GM23338 (cell line): ENCODE data around the gene RAB3IL1. TPM values are rescaled to one million over a fixed set of nuclear protein-coding genes. Genes with fewer than 3 reads are reported as not detected.
"Not testable (repeated sequence)": the region's sequence is repeated elsewhere in the genome, so short reads cannot be mapped to it uniquely, and the experiment has no call there.

Experiments used
- ATAC-seq: fragments of 200-7000 bp; cut with Tn5 transposase; 3 replicates; pipeline ENCODE4 v1.9.1; 2020
- DNase-seq: peaks from one replicate; pipeline ENCODE4 v3.0.0-alpha.2; 2015; ENCODE audit warnings: low spot score
- H2AFZ ChIP-seq: fragments of 200-600 bp; sonication (generic); 2 replicates; pipeline ENCODE4 v1.8.0; 2016; ENCODE audit warnings: antibody characterized with exemption, mild to moderate bottlenecking, moderate library complexity
- H3F3A ChIP-seq: fragments of 200-600 bp; sonication (generic); replicated peaks from 2 replicates; pipeline ENCODE4 v1.8.0; 2017; ENCODE audit warnings: antibody characterized with exemption, mixed run types, low read depth
- H3K27ac ChIP-seq: fragments of 200-600 bp; sonication (generic); 2 replicates; pipeline ENCODE4 v1.6.1; 2016; ENCODE audit warnings: low read depth
- H3K27me3 ChIP-seq: fragments of 200-600 bp; sonication (generic); 2 replicates; pipeline ENCODE4 v1.8.0; 2016; ENCODE audit warnings: mild to moderate bottlenecking, mixed run types, moderate library complexity; ENCODE audit not compliant: insufficient read depth
- H3K36me3 ChIP-seq: fragments of 200-600 bp; sonication (generic); 2 replicates; pipeline ENCODE4 v1.8.0; 2016; ENCODE audit warnings: mild to moderate bottlenecking; ENCODE audit not compliant: insufficient read depth
- H3K4me1 ChIP-seq: fragments of 200-600 bp; sonication (generic); 2 replicates; pipeline ENCODE4 v1.8.0; 2016; ENCODE audit warnings: mild to moderate bottlenecking, moderate library complexity; ENCODE audit not compliant: insufficient read depth
- H3K4me2 ChIP-seq: fragments of 200-600 bp; sonication (generic); 2 replicates; pipeline ENCODE4 v1.7.1; 2017; ENCODE audit warnings: mixed run types
- H3K4me3 ChIP-seq: fragments of 200-600 bp; sonication (generic); 2 replicates; pipeline ENCODE4 v1.6.1; 2016; ENCODE audit warnings: mixed run types
- H3K79me2 ChIP-seq: fragments of 200-600 bp; sonication (generic); replicated peaks from 2 replicates; pipeline ENCODE4 v1.8.0; 2017; ENCODE audit warnings: mild to moderate bottlenecking; ENCODE audit not compliant: insufficient read depth
- H3K9me2 ChIP-seq: fragments of 200-600 bp; sonication (generic); 2 replicates; pipeline ENCODE4 v1.8.0; 2017; ENCODE audit not compliant: insufficient read depth
- H4K20me1 ChIP-seq: fragments of 200-600 bp; sonication (generic); replicated peaks from 2 replicates; pipeline ENCODE4 v1.8.0; 2017; ENCODE audit warnings: mild to moderate bottlenecking; ENCODE audit not compliant: insufficient read depth
- H3K27ac Mint-ChIP-seq: 2 replicates; pipeline ENCODE4 v1.8.0; 2020; ENCODE audit warnings: inconsistent platforms, mild to moderate bottlenecking, moderate library complexity, mixed read lengths
- H3K27me3 Mint-ChIP-seq: 3 replicates; pipeline ENCODE4 v1.8.0; 2022; ENCODE audit warnings: low read depth, mild to moderate bottlenecking, moderate library complexity, mixed read lengths, inconsistent platforms; ENCODE audit not compliant: insufficient read depth, poor library complexity
- H3K36me3 Mint-ChIP-seq: 3 replicates; pipeline ENCODE4 v1.8.0; 2021; ENCODE audit warnings: low read depth, mild to moderate bottlenecking, inconsistent platforms, moderate library complexity, mixed read lengths
- H3K4me1 Mint-ChIP-seq: 3 replicates; pipeline ENCODE4 v1.8.0; 2020; ENCODE audit warnings: mild to moderate bottlenecking, inconsistent platforms, mixed read lengths
- H3K4me3 Mint-ChIP-seq: 3 replicates; pipeline ENCODE4 v1.8.0; 2021; ENCODE audit warnings: moderate library complexity, mild to moderate bottlenecking, inconsistent platforms, mixed read lengths
- H3K9me3 Mint-ChIP-seq: 3 replicates; pipeline ENCODE4 v1.8.0; 2020; ENCODE audit warnings: moderate library complexity, mild to moderate bottlenecking, inconsistent platforms, mixed read lengths
- CREB1 ChIP-seq: fragments of 250-450 bp; sonication (Bioruptor Pico); IDR thresholded peaks from 2 replicates; pipeline ENCODE4 v1.5.0; 2020; ENCODE audit warnings: low read depth, mild to moderate bottlenecking, moderate library complexity
- EZH2 ChIP-seq: fragments of 200-600 bp; sonication (generic); IDR thresholded peaks from one replicate; pipeline ENCODE4 v1.8.0; 2017; ENCODE audit warnings: antibody characterized with exemption, mild to moderate bottlenecking, low read depth; ENCODE audit not compliant: unreplicated experiment
- NANOG ChIP-seq: IDR thresholded peaks from 2 replicates; pipeline ENCODE4 v1.6.1; 2016; ENCODE audit warnings: antibody characterized with exemption, borderline replicate concordance
- REST ChIP-seq: IDR thresholded peaks from one replicate; pipeline ENCODE4 v1.6.1; 2018; ENCODE audit warnings: antibody characterized with exemption; ENCODE audit not compliant: unreplicated experiment
- polyA plus RNA-seq: library from polyadenylated mRNA; unstranded; fragments of >200 nt; fragmentation: Nextera tagmentation; extraction: Ambion mirVana; gene quantifications from 2 replicates; pipeline ENCODE4 v1.2.1, GENCODE V29; 2016
- total RNA-seq: library from RNA; depleted of rRNA; stranded (reverse); fragments of >200 nt; shearing (Covaris generic); gene quantifications from 2 replicates; pipeline ENCODE4 v1.2.3, GENCODE V29; 2014
- TF ChIP-seq, protein P1 (sequence below), 2 experiments: fragments of 200-600 bp in 1 of 2; sonication (generic) in 1 of 2; conservative IDR thresholded peaks; 2 replicates each; pipeline versions ENCODE4 v1.5.1 to v1.6.1; 2016 to 2017; ENCODE audit warnings: antibody characterized with exemption in 2 of 2, low read depth in 2 of 2, mild to moderate bottlenecking in 2 of 2, moderate library complexity in 1 of 2

Gene RAB3IL1
- total and polyA plus RNA-seq, 2 experiments from 2014 or later: 2.7 to 3.4 TPM

GRCh38 chr11:61955422-61956135 lies 38.2 kb upstream of the RAB3IL1 start (continued):
- TF ChIP-seq CREB1 (CRISPR knock-in tag): peak; percentile 58

GRCh38 chr11:61954851-61955421 lies 37.6 kb upstream of the RAB3IL1 start:
- Mint-ChIP-seq H3K4me3 (peak overlapping the region; percentile 61), H3K27me3 (peaks cover 20% of the 10 kb centered on the region), H3K27ac (no peak overlapping the region), H3K9me3 (no peaks in the 10 kb centered on the region), H3K36me3 (no peaks in the 10 kb centered on the region), H3K4me1 (peaks cover under 1% of the 10 kb centered on the region)
- Histone ChIP-seq H3K9me2 (no peaks in the 10 kb centered on the region), H3K27ac (no peak overlapping the region), H3K27me3 (peaks cover 12% of the 10 kb centered on the region; the same call in 1 of the 2 replicates), H3F3A (peaks cover 8% of the 10 kb centered on the region; the same call in 1 of the 2 replicates), H3K36me3 (no peaks in the 10 kb centered on the region), H4K20me1 (no peaks in the 10 kb centered on the region), H3K4me3 (peak overlapping the region; percentile 57), H3K4me2 (peak overlapping the region; percentile 83), H3K4me1 (peaks cover 7% of the 10 kb centered on the region; the same call in 1 of the 2 replicates), H2AFZ (peak overlapping the region; percentile 89), H3K79me2 (no peaks in the 10 kb centered on the region)
- ATAC-seq (peak; percentile 74), DNase-seq (peak; percentile 79)
- TF ChIP-seq, protein P1, sequence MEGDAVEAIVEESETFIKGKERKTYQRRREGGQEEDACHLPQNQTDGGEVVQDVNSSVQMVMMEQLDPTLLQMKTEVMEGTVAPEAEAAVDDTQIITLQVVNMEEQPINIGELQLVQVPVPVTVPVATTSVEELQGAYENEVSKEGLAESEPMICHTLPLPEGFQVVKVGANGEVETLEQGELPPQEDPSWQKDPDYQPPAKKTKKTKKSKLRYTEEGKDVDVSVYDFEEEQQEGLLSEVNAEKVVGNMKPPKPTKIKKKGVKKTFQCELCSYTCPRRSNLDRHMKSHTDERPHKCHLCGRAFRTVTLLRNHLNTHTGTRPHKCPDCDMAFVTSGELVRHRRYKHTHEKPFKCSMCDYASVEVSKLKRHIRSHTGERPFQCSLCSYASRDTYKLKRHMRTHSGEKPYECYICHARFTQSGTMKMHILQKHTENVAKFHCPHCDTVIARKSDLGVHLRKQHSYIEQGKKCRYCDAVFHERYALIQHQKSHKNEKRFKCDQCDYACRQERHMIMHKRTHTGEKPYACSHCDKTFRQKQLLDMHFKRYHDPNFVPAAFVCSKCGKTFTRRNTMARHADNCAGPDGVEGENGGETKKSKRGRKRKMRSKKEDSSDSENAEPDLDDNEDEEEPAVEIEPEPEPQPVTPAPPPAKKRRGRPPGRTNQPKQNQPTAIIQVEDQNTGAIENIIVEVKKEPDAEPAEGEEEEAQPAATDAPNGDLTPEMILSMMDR (conservative IDR thresholded peaks at IDR 0.05; ENCODE audit: low read depth in 2 of 2): peak in 1 of 2 experiments; percentile 34; a peak in 2 of 4 replicates
- TF ChIP-seq NANOG: no peak

GRCh38 chr11:61954106-61954850 lies 36.9 kb upstream of the RAB3IL1 start:
- H3K4me1 Mint-ChIP-seq: peaks cover 7% of the 10 kb centered on the region
- Histone ChIP-seq H3K27me3 (peaks cover 12% of the 10 kb centered on the region; the same call in 1 of the 2 replicates), H3F3A (peaks cover 8% of the 10 kb centered on the region; the same call in 1 of the 2 replicates), H3K9me2 (no peaks in the 10 kb centered on the region), H3K4me1 (peaks cover 7% of the 10 kb centered on the region; the same call in 1 of the 2 replicates), H3K79me2 (no peaks in the 10 kb centered on the region), H3K27ac (no peak overlapping the region), H3K4me3 (peak overlapping the region; percentile 57), H4K20me1 (no peaks in the 10 kb centered on the region), H3K36me3 (no peaks in the 10 kb centered on the region), H2AFZ (peak overlapping the region; percentile 89), H3K4me2 (peak overlapping the region; percentile 83)
- H3K9me3 Mint-ChIP-seq: no peaks in the 10 kb centered on the region
- TF ChIP-seq CREB1 (CRISPR knock-in tag) (no peak), EZH2 (no peak), REST (no peak), NANOG (no peak)
- TF ChIP-seq, protein P1 (conservative IDR thresholded peaks at IDR 0.05; ENCODE audit: low read depth in 2 of 2): no peak
- DNase-seq (no peak), ATAC-seq (no peak)
- H3K4me3 Mint-ChIP-seq: peak overlapping the region; percentile 61; the same call in 2 of the 3 replicates
- H3K27ac Mint-ChIP-seq: no peak overlapping the region
- H3K36me3 Mint-ChIP-seq: no peaks in the 10 kb centered on the region
- H3K27me3 Mint-ChIP-seq: peaks cover 22% of the 10 kb centered on the region

GRCh38 chr11:61953632-61954031 lies 36.3 kb upstream of the RAB3IL1 start:
- not testable (repeated sequence) for ATAC-seq, H3K27ac ChIP-seq, H3K4me3 ChIP-seq, H3K36me3 ChIP-seq, H3K9me3 Mint-ChIP-seq, H3K9me2 ChIP-seq, H3K79me2 ChIP-seq, H3K4me3 Mint-ChIP-seq, H3F3A ChIP-seq, H4K20me1 ChIP-seq, H3K27ac Mint-ChIP-seq, H3K36me3 Mint-ChIP-seq, DNase-seq, H3K4me1 ChIP-seq, H3K4me2 ChIP-seq, H2AFZ ChIP-seq
- H3K4me1 Mint-ChIP-seq: peaks cover 12% of the 10 kb centered on the region
- H3K27me3 Mint-ChIP-seq: peaks cover 20% of the 10 kb centered on the region
- H3K27me3 ChIP-seq: peaks cover 12% of the 10 kb centered on the region; the same call in 1 of the 2 replicates
